Measurements from ENCODE around the gene POC1B.

The POC1B gene

GRCh38 chr12:89542236-89542635, 16.4 kb upstream of the POC1B start:
- no peaks in the 10 kb centered on the region for H3K9me3 ChIP-seq (ENCODE audit: low read length)
- TF ChIP-seq CTCF (IDR thresholded peaks at IDR 0.05; ENCODE audit: low read length) (no peak), EZH2 (IDR thresholded peaks at IDR 0.05; ENCODE audit: borderline replicate concordance, low read length) (no peak)
- no peak overlapping the region for H3K4me3 ChIP-seq (ENCODE audit: low read depth, low read length, poor library complexity, severe bottlenecking)
- no peaks in the 10 kb centered on the region for H3K36me3 ChIP-seq (ENCODE audit: insufficient read depth, low read length)
- H3K4me2 ChIP-seq (ENCODE audit: low read length): no peak overlapping the region
- H3K9me2 ChIP-seq (ENCODE audit: low read depth, low read length): no peaks in the 10 kb centered on the region
- no peak overlapping the region for H2AFZ ChIP-seq (ENCODE audit: low read length)
- no peaks in the 10 kb centered on the region for H3F3A ChIP-seq (ENCODE audit: insufficient read depth, low read length)
- H3K27ac ChIP-seq (ENCODE audit: low read depth, low read length, poor library complexity, severe bottlenecking): no peak overlapping the region
- H3K79me2 ChIP-seq (ENCODE audit: insufficient read depth, low read length): no peaks in the 10 kb centered on the region
- no peaks in the 10 kb centered on the region for H3K27me3 ChIP-seq (ENCODE audit: insufficient read depth, low read length)
- no peak overlapping the region for H3K9ac ChIP-seq (ENCODE audit: low read length)
- no peaks in the 10 kb centered on the region for H4K20me1 ChIP-seq (ENCODE audit: insufficient read depth, low read length)
- peaks cover 3% of the 10 kb centered on the region for H3K4me1 ChIP-seq (ENCODE audit: insufficient read depth, low read length, severe bottlenecking)

GRCh38 chr12:89540586-89540985, 14.7 kb upstream of the POC1B start:
- Histone ChIP-seq H3K79me2 (ENCODE audit: insufficient read depth, low read length) (no peaks in the 10 kb centered on the region), H2AFZ (ENCODE audit: low read length) (no peak overlapping the region), H3K27me3 (ENCODE audit: insufficient read depth, low read length) (no peaks in the 10 kb centered on the region), H3K9me2 (ENCODE audit: low read depth, low read length) (no peaks in the 10 kb centered on the region), H3K9ac (ENCODE audit: low read length) (no peak overlapping the region), H3K36me3 (ENCODE audit: insufficient read depth, low read length) (no peaks in the 10 kb centered on the region), H3K27ac (ENCODE audit: low read depth, low read length, poor library complexity, severe bottlenecking) (no peak overlapping the region), H3K4me1 (ENCODE audit: insufficient read depth, low read length, severe bottlenecking) (peaks cover 3% of the 10 kb centered on the region), H3F3A (ENCODE audit: insufficient read depth, low read length) (no peaks in the 10 kb centered on the region), H3K4me3 (ENCODE audit: low read depth, low read length, poor library complexity, severe bottlenecking) (no peak overlapping the region), H3K4me2 (ENCODE audit: low read length) (no peak overlapping the region), H4K20me1 (ENCODE audit: insufficient read depth, low read length) (no peaks in the 10 kb centered on the region), H3K9me3 (ENCODE audit: low read length) (no peaks in the 10 kb centered on the region)
- TF ChIP-seq EZH2 (IDR thresholded peaks at IDR 0.05; ENCODE audit: borderline replicate concordance, low read length) (no peak), CTCF (IDR thresholded peaks at IDR 0.05; ENCODE audit: low read length) (no peak)

- no peaks in the 10 kb centered on the region for H3K4me1 ChIP-seq (ENCODE audit: insufficient read depth, low read length, severe bottlenecking)
- H3K9me3 ChIP-seq (ENCODE audit: low read length): no peaks in the 10 kb centered on the region
- H3K4me3 ChIP-seq (ENCODE audit: low read depth, low read length, poor library complexity, severe bottlenecking): no peak overlapping the region
- H3K79me2 ChIP-seq (ENCODE audit: insufficient read depth, low read length): no peaks in the 10 kb centered on the region
- no peaks in the 10 kb centered on the region for H3F3A ChIP-seq (ENCODE audit: insufficient read depth, low read length)
- H3K4me2 ChIP-seq (ENCODE audit: low read length): no peak overlapping the region
- no peaks in the 10 kb centered on the region for H3K9me2 ChIP-seq (ENCODE audit: low read depth, low read length)
- no peaks in the 10 kb centered on the region for H3K36me3 ChIP-seq (ENCODE audit: insufficient read depth, low read length)
- no peak overlapping the region for H2AFZ ChIP-seq (ENCODE audit: low read length)
- no peaks in the 10 kb centered on the region for H4K20me1 ChIP-seq (ENCODE audit: insufficient read depth, low read length)
- H3K27me3 ChIP-seq (ENCODE audit: insufficient read depth, low read length): no peaks in the 10 kb centered on the region
- TF ChIP-seq CTCF (IDR thresholded peaks at IDR 0.05; ENCODE audit: low read length) (no peak), EZH2 (IDR thresholded peaks at IDR 0.05; ENCODE audit: borderline replicate concordance, low read length) (no peak)
- no peak overlapping the region for H3K27ac ChIP-seq (ENCODE audit: low read depth, low read length, poor library complexity, severe bottlenecking)
- H3K9ac ChIP-seq (ENCODE audit: low read length): no peak overlapping the region
Measured at GRCh38 chr12:89539426-89540223, 13.8 kb upstream of the POC1B start.

All from OCI-LY1 (cell line).